GM12875 (cell line): ENCODE measurements around the gene UBAP1.

ENCODE experiments used
- H3K4me3 ChIP-seq: one replicate; pipeline ENCODE4 v1.5.1; 2011; ENCODE audit warnings: low read depth, low read length, control low read depth
- TF ChIP-seq, protein P1 (sequence below): IDR thresholded peaks from 2 replicates; pipeline ENCODE4 v1.5.1; 2011; ENCODE audit warnings: low read depth, mild to moderate bottlenecking, control low read depth, inconsistent platforms, low read length, moderate library complexity, borderline replicate concordance; ENCODE audit not compliant: insufficient read depth

The UBAP1 gene

DNA sequence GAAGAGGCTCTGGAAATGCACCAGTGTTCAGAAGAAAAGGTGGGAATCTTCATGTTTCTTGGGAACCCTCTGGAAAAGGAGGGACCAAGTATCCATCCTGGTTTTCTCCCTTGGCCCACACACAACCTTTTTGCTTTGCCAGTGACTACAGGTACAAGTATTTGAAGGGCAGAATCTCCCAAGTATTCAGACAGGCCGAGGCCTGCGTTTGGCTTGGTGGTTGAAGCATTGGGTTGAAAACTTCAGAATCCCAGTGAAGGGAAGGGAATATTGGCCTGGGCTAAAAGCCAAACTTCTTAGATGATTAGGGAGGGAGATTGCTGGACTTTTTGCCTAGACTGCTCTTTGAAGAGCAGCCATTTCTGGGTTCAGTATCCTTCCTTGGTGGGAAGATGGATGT is 71.9 kb downstream of the UBAP1 start:
- TF ChIP-seq, protein P1, sequence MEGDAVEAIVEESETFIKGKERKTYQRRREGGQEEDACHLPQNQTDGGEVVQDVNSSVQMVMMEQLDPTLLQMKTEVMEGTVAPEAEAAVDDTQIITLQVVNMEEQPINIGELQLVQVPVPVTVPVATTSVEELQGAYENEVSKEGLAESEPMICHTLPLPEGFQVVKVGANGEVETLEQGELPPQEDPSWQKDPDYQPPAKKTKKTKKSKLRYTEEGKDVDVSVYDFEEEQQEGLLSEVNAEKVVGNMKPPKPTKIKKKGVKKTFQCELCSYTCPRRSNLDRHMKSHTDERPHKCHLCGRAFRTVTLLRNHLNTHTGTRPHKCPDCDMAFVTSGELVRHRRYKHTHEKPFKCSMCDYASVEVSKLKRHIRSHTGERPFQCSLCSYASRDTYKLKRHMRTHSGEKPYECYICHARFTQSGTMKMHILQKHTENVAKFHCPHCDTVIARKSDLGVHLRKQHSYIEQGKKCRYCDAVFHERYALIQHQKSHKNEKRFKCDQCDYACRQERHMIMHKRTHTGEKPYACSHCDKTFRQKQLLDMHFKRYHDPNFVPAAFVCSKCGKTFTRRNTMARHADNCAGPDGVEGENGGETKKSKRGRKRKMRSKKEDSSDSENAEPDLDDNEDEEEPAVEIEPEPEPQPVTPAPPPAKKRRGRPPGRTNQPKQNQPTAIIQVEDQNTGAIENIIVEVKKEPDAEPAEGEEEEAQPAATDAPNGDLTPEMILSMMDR: no peak
- no peak overlapping the region for H3K4me3 ChIP-seq

DNA sequence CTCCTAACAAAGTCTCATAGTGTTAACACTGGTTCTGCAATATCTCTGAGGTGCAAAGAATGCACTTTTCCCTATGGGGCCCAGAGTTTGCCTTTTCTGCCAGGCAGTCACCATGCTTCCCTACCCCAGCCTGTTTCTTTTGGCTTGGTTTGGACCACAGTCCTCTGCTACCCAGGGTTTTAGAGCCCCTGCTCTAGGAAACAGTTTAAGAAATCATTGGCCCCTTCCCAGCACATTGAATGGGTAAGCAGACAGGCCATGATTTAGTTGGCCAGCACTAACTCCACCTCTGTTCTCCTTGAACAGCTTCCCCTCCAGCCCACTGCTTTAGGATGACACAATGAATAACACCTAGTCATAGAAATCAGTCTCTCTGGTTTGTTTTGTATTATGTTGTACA is 73.2 kb downstream of the UBAP1 start:
- no peak overlapping the region for H3K4me3 ChIP-seq
- TF ChIP-seq, protein P1: no peak

DNA sequence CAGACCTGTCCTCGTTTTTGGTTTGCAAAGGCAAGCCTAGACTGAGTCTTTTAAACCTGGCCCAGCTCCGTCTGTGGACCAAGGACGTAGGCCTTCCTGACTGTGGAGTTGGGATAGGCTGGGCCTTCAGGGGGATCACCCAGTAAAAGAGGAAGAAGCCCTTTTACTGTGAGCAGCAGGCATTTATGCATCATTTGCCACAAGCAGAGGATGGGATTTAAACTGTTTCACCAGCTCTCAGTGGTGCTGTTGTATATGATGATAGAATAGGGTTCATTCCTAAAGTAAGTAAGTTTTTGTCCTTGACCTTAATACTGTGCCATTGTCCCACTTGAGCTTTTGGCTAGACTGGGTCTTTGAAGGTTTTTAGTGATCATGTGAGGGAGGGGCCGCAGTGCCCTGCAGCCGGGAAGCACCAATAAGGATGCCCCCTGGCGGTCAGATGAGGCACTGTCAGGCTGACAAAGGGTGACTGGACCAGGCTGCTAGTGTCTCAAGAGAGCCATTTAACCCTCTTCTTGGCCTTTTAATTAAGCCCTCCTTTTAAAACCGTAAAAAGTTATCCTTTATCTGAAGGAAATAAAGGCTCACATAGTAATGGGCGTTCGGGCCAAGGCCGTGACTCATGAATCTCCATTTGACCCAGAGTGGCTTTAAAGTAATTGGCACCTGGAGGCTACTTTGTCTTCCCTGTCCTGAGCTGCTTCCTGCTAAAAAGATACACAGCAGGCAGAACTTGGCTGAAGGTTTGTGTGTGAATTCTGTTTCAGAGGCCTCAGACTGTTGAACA is 74.0 kb downstream of the UBAP1 start:
- TF ChIP-seq, protein P1: peak; percentile 92
- H3K4me3 ChIP-seq: no peak overlapping the region

DNA sequence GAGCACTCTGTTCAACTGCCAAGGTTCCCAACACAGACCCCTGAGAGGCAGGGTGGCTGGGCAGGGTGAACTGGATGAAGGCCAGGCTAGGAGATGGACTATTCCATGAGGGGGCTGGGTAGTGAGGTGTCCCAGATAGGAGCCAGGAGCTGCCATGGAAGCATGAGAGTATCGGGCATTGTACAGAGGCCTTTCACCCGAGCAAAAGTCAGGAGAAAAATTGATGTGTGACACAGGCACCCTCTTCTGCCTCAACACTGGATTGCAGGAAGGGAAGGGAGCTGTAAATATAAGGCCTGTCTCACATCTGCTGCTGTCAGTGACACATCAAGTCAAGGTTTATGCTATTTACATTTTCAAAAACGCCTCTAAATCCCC is 74.6 kb downstream of the UBAP1 start:
- TF ChIP-seq, protein P1: no peak

DNA sequence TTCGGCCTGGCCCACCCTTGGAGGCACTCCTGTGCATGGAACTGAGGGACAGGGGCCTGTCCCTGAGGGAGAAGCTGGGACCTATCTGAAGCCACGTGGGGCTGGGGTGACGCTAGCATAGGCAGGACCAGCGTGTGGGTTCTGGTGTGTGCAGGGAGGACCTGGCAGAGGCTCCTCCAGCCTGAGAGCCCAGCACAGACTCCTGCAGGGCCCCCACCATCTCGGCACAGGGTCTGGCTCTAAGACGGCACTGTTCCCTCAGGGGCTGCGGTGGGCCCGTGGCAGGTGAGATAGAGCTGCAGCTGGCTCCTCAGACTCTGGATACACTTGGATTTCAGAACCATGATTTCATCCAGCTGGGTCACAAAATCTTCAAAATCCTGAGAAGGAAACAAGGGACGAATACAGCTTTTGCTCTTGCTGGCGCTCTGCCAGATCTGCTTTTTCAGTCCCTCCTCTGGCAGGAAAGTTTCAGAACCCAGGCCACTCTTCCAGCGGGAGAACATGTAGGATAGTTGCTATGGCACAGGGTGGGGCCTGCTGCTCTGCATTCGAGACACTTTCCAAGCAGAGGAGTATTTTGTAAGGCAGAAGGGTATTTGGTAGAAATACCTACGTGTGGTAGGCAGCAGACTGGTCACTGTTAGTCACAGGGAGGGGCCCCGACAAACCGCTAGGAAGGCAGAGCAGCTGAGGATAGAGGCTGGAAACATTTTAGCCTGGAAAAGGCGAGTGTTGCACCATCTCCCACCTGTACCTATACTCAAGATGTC is 75.5 kb downstream of the UBAP1 start:
- H3K4me3 ChIP-seq: no peak overlapping the region
- TF ChIP-seq, protein P1: no peak

More for the DNA sequence above, 74.6 kb downstream of the UBAP1 start:
- H3K4me3 ChIP-seq: no peak overlapping the region

DNA sequence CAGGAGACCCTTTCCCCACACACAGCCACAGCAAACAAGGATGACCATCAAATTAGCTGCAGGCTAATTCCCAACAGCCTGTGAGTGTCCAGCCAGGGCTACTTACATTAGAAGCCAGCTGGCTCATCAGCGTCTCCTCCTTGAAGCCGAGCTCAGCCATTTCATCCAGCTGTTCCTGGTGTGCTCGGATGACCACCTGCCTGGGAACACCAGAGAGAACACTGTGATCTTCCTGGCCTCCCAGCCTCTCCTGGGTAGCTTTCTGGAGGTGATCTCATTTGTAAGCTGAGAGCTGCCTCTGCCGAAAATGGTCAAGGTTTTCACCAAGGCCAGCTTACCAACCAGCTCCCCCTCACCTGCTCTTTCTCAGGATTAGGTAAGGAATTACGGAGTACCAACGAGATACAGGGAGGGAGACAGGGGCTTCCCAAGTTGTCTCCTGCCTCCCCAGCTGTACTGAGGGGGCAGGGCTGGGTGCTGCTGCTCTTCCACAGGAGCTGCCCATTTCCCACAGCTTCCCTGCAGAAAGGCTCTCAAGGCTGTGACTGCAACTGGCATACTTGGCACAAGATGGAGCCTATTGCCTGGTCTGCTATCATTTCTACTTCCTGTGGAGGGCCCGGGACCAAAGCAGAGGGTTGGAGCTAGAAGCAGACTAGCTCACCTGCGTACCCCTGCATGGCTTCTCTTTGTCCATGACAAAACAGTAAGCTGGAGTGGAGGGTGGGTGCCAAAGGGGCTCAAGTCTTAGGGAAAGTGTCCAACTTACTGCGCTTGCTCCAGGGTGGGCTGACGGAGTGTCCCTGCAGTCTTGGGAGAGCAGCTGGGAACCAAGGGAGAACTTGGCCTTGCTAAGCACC is 76.4 kb downstream of the UBAP1 start:
- H3K4me3 ChIP-seq: no peak overlapping the region
- TF ChIP-seq, protein P1: no peak
